Measurements from ENCODE around the gene PTP4A2.

DNA sequence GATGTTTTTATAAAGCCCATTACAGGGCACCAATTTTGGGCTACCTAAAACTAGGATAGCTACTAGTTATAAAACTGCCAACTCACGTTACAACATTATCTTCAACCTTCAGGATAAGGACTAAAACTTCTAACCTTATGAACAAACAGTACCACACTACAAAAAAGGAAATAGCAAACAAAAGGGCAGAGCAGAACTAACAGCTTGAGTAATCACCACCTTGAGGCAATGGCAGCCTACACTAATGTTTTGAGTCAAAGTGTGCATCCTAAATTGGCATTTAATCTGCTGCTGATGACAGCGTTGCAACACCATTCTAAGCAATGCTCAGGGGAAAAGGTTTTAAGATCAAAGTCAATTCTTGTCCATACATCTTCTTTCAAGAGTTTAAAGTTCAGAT is 27.2 kb downstream of the PTP4A2 start:
- TF ChIP-seq, protein P1, sequence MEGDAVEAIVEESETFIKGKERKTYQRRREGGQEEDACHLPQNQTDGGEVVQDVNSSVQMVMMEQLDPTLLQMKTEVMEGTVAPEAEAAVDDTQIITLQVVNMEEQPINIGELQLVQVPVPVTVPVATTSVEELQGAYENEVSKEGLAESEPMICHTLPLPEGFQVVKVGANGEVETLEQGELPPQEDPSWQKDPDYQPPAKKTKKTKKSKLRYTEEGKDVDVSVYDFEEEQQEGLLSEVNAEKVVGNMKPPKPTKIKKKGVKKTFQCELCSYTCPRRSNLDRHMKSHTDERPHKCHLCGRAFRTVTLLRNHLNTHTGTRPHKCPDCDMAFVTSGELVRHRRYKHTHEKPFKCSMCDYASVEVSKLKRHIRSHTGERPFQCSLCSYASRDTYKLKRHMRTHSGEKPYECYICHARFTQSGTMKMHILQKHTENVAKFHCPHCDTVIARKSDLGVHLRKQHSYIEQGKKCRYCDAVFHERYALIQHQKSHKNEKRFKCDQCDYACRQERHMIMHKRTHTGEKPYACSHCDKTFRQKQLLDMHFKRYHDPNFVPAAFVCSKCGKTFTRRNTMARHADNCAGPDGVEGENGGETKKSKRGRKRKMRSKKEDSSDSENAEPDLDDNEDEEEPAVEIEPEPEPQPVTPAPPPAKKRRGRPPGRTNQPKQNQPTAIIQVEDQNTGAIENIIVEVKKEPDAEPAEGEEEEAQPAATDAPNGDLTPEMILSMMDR (IDR thresholded peaks at IDR 0.05; ENCODE audit: poor library complexity), result no peak
- TF ChIP-seq EZH2phosphoT487 (IDR thresholded peaks at IDR 0.05; ENCODE audit: low read depth, severe bottlenecking, unreplicated experiment) (no peak), EZH2 (IDR thresholded peaks at IDR 0.05; ENCODE audit: borderline replicate concordance) (no peak)
